NCI-H446 (cell line): ENCODE results near the gene WNT3A.

Source experiments
- DNase-seq, 2 experiments: peaks; one replicate each; lab custom pipeline; 2025; lab: John Stamatoyannopoulos, UW

Gene WNT3A

DNA sequence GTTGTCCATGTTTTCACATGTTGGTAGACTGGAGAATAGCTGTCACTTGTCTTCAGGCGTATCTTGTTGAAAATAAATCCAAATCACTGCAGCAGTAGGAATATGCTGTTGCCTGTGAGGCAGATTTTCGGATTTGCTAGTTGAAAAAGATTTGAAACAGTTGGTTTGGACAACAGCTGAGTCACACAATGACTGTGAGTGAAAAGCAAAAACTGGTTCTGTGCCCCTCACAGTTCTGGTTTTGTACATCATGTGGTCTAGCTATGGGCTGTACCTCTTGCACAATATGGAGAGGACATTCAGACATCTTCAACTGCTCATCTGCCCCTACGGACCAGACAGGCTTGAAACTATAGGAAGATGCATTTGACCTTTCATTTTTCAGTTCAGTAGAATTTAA, 77.5 kb downstream of the WNT3A start:
- no peak for DNase-seq

DNA sequence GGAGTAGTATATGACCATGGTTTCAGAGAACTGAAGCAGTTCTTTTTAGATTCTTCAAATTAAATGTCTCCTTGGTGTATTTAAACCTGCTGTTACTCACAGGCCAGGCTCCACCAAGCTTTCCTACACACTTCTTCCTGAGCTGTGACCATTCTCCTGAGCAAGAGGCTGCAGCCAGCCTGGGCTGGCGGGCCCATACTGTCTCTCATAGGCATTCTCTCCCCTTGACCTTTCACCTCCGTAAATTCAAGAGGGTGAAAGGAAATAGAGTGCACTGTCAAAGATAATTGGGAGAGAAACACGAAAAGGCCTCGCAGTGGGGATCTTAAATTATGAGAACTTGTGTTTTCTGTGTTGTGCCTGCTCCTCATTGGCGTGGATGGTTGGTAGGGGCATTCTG, 78.0 kb downstream of the WNT3A start:
- DNase-seq, result no peak

DNA sequence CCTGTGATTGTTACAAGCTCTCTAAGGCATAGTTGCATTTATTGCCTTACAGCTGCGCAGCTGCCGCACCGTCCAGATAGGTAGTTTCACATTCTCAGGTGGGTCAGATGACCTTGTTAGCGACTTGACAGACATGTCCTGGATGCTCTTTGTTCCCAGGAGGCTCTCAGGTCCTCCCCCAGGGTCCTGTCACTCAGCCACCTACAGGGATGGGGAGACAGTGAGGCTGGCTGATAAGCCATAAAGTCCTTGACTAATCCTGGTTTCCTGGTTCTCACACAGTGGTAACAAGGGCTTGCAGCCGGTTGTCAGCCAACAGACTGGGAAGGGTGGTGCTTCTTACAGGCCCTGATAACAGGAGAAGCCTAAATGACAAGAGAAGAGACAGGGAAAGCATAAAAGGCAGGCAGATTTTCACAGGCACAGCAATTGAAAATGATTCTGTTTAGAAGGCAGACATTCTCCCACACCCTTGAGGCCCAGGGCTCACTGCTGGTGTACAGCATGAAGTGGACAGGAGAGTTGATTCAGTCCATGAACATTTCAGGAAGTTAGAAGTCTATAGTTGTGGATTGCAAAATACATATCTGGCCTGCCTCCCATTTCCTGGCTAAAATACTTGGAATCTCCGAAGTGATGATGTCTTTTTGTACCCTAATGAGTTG, 78.6 kb downstream of the WNT3A start:
- no peak for DNase-seq

DNA sequence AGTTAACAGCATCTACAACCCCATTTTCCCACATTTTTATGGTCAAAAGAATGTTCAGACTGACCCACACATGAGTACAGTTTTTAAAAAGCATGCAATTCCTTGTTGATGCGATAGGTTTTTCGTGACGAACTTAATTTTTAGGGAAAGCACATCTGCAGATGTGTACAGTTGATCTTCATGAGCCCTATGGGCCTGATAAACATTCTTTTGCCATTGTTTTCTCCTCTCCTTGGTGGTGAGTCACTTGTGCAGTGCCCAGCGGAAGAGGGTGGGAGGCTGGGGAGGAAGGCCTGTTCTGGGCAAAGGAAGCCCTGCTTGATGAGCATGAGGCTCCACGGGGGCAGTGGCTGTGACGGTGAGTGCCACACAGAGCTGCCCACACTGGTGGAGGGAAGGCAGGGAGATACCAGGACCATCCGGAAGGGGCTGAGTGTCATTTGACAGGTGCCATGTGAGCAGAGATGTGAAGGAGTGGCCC, 81.0 kb downstream of the WNT3A start:
- DNase-seq, result no peak

DNA sequence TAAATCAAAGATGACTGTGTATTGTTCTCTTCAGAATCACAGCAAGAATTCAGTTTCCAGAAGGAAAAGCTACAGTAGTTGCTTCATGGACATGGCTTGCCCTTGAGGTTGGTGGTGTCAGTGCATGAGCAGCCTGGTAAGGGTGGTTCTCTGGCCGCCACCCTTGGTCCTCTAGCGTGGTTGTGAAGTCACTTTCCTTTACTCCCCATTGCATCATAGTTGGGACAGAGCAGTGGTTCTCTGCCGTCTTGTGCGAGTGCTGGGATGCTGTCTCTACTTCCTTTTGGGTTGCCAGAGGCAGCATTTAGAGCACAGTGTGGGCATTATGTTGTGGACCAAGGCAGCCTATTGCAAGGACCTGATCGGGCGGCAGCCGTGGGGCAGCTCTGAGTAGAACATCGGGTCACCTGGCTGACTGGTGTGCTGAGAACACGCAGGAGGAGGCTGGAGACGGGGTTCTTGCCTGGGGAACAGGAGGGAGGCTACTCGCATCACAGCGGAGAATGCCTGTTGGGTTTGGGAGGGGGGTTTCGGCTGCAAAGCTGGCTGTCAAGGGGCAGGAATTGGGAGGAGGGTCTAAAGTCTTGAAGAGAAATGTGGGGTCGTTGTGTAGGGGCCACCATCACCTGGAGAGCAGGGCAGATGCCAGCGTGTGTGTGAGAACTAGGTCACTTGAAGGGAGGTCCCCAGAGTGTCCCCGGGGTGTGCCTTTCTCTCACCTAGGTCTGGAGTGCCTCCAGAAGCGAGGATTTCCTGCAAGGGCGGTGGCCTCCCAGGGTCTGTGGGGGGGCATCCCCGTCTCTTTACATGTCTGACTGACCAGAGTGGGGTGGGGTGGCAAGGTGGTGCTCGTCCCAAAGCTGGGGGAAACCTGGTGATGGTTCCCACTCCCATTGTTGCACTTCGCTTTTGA, 82.0 kb downstream of the WNT3A start:
- no peak for DNase-seq

DNA sequence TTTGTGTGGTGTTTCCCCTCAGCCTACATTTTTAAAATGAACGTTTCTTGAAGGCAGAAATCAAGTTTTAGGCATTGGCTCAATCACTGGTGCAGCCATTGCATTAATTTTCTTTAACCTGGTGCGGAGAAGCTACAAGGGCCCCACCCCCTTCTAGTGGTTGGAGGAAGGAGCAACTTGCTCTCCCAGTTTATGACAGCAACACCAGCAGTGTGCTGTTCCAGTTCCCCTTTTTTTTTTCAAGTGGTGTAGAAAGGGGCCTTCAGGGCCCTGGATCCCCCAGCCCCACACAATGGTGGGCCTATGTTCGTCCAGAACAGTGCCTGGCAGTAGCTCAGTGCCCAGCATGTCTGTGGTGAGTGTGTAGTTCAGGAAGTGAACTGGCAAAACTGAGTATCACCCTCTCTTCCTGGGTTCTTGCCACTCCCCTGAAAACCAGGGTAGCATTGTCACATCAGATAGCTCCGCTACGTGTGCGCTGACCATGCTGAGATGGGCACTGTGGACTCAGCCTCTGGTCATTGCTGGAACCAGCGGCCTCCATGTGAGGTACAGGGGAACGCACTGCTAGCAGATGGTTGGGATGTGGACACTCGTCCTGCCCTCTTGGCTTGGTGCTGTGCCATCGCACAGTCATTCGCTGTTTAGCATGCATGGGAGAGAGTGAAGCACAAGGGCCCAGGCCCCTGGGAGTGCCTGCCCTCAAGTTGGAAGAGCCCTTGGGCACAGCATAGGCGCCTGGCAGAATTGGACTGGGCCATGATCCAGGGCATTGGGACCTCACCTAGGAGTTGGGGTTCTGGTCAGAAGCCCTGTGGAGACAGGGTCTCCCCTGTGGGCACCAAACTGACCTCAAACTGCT, 83.0 kb downstream of the WNT3A start:
- no peak for DNase-seq

DNA sequence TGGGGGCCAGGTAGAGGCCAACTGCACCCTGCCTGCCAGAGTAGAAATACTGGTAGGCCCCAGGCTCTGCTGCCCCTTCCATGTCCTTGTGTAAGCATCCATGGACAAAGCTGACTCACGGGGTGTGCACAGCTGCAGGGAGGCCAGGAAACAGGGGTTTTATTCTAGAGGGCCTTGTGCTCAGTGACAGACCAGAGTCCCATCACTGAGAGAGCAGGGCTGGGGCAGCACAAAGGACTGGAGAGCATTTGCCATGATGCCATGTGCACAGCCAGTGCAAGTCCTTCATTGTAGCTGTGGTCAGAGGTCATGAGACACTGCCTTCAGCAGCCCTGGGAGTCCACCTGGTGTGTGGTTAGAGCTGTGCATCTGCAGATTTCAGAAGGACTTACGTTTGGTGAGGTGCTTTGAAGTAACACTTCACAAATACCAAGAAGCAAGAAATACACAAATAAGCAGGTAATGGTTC, 83.8 kb downstream of the WNT3A start:
- no peak for DNase-seq

DNA sequence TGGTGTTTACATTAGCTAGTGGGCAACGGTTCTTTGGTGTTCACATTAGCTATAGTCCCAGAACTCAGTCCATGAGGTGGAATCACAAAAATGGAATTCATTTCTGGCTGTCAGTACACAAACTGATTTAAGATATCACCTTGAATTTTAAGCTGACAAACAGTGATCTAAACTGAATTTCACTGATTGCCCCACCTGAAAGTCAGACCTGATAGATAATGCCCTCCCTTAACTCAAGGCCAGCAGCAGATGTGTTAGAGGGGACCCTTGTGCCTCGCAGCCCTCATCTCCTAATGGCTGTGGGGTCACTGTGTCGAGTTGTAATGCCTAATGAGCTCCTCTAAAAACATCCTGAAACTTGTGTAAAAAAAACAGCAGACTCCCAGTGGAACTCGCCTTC, 84.3 kb downstream of the WNT3A start:
- DNase-seq, result no peak

DNA sequence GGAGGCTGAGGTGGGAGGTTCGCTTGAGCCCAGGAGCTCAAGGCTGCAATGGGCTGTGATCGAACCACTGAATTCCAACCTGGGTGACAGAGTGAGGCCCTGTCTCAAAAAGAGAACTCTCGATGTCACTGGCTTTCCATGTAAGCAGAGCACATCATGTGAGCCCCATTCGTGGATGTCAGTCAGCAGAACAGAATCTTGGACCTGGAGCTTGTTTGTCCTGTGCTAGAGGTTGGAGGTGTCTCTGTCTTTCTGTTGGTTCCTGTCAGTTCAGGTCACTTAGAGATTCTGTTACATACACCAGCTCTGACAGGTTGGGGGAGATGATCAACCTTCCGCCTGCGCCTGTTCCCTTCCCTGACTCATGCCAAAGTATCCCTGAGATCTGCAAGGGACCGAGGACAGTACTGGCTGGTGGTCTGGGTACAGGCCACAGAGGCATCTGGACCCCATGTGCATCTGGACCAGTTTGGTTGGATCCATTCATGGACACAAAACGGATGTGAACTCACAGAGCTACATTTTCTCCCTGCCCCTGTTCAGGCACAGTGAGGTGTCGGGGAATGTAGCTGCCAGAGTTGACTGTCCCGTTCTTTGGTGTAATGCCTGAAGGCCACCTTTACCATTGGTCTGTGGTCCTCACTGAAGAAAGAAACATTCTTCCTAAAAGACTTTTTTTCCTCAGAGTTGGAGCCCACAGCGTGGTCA, 85.7 kb downstream of the WNT3A start:
- DNase-seq, result no peak

DNA sequence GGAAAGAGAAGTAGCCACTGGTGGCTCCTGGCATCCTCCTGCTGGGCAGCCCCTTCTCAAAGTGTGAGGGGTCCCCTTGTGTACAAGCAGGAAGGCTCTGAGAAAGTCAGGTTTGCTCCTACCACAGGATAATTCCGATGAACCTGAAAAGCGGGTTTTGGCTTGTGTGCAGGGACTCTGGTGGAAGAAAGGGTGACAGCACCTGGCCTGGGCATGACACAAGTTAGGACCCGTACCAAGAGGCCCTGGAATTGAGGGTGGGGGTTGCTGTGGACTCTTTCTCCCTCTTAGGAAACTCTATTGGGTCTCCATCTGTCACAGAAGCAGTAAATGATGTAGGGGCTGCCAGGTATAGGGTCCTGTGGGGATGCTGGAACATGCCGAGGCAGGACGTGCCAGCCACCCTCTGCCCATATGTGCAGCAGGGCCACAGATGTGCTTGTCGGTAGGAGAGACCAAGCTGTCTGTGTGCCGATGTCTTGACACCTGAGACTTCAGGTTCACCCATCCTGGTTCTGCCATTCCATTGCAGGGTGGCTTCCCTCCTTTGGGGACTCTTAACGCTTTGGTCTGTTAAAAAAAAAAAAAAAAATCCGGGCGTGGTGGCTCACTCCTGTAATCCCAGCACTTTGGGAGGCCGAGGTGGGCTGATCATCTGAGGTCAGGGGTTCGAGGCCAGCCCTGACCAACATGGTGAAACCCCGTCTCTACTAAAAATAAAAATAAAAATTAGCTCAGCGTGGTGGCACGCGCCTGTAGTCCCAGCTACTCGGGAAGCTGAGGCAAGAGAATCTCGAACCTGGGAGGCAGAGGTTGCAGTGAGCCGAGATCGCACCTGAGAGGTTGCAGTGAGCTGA, 86.5 kb downstream of the WNT3A start:
- DNase-seq, result no peak

DNA sequence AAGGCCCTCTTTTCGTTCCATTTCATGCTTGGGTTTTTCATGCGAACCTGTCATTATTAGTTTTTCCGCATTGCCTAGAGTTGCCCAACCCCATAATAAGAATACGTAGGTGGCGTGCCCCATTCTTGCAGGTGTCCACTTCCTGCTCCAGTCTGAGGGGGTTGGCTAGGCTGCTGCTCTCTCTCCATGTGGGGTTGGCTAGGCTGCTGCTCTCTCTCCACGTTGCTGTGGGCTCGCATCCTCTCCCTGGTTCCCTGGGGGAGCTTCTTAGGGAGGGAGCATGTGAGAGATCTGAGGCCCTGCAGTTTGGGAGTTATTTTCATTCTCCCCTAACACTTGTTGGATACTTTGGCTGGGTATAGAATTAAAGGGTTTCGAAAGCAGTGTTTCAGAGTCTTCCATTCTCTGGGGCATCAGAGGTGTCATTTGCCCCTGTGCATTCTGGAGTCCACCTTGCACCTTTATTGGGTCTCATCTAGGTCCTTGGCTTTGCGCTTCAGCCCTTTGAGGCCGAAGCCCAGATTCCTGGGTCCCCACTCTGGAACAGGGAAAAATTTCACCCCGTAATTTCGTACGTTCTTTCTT, 87.7 kb downstream of the WNT3A start:
- DNase-seq, result no peak

DNA sequence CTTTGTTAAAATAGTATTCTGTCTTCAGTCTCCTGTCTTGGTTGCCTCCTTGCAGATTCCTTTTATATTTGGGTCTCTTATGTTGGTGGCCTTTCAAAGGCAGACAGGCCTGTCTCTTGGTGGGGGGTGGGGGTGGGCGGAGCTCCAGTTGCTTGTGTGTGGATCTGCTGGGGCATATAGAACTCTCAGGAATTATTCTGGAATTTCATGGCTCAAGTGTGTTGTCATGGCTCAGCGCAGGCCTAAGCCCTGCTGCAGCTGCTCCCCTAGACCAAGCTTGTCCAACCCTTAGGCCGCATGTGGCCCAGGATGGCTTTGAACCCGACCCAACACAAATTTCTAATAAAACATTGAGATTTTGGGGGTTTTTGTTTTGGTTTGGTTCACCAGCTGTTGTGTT, 88.4 kb downstream of the WNT3A start:
- no peak for DNase-seq

DNA sequence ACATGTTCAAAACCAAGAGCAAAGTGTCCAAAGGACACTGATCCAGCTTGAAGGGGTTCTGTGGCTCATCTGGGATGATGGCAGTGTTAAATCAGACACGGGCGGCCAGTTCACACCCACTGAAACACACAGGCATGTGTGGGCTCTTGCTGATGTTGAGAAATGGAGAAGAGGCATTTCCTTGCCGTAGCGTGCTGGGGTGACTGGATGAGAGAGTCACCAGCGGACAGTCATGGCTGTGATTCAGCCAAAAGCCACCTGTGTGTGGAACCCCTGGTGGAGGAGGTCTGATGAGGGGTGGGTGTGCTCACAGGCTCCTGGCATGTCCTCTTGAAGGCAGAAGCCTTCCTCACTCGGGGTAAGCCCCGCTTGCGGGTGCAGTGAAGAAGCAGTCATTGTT, 89.1 kb downstream of the WNT3A start:
- no peak for DNase-seq

DNA sequence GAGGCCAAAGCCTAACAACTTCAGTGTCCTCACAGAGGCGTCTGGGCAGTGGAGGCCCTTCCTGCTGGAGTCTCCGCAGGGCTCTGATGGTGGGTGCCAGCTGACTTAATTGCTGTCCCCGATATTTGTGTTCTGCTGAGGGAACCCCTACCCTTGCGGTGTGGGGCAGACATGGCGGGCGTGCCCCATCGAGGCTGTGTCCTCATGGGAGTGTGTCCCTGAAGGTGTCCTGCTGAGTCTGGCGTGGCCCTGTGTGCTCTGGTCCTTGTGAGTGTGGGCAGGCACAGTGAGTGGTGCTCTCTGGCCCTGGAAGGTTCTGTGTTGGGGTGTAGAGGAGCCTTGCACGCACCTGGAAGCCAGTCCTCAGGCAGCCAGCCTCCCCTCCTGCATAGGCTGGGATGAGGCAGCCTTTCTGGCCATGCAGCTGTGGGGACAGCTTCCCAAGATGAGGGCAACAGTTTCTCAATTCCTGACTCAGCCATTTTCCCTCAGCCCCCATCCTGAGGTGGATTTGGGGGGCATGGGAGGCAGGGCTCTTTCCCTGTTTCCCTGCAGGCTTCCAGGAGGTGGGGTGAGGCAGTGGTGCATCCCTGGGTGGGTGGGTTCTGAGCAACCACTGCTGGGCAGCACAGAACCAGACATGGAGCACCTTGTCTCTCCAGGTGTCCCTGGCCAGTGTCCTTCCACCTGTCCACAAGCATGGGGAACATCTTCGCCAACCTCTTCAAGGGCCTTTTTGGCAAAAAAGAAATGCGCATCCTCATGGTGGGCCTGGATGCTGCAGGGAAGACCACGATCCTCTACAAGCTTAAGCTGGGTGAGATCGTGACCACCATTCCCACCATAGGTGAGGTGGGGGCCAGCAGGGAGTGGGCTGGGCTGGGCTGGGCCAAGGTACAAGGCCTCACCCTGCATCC, 89.9 kb downstream of the WNT3A start:
- DNase-seq, result no peak

DNA sequence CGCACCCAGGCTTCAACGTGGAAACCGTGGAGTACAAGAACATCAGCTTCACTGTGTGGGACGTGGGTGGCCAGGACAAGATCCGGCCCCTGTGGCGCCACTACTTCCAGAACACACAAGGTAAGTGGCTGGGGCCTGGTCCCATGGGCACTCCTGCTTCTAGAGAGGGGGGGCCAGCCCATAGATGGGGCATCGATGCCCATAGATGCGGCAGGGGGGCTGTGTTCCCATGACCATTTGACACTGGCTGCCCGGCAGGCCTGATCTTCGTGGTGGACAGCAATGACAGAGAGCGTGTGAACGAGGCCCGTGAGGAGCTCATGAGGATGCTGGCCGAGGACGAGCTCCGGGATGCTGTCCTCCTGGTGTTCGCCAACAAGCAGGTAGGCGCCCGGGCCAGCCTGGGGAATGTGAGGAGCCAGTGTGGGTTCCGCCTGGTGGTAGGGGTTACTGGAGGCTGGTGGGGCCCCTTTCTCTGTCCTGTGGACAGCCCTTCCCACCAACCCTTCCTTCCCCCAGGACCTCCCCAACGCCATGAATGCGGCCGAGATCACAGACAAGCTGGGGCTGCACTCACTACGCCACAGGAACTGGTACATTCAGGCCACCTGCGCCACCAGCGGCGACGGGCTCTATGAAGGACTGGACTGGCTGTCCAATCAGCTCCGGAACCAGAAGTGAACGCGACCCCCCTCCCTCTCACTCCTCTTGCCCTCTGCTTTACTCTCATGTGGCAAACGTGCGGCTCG, 90.7 kb downstream of the WNT3A start:
- DNase-seq, result no peak

DNA sequence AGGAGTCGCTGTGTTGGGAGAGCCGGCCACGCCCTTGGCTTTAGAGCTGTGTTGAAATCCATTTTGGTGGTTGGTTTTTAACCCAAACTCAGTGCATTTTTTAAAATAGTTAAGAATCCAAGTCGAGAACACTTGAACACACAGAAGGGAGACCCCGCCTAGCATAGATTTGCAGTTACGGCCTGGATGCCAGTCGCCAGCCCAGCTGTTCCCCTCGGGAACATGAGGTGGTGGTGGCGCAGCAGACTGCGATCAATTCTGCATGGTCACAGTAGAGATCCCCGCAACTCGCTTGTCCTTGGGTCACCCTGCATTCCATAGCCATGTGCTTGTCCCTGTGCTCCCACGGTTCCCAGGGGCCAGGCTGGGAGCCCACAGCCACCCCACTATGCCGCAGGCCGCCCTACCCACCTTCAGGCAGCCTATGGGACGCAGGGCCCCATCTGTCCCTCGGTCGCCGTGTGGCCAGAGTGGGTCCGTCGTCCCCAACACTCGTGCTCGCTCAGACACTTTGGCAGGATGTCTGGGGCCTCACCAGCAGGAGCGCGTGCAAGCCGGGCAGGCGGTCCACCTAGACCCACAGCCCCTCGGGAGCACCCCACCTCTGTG, 91.6 kb downstream of the WNT3A start:
- no peak for DNase-seq

DNA sequence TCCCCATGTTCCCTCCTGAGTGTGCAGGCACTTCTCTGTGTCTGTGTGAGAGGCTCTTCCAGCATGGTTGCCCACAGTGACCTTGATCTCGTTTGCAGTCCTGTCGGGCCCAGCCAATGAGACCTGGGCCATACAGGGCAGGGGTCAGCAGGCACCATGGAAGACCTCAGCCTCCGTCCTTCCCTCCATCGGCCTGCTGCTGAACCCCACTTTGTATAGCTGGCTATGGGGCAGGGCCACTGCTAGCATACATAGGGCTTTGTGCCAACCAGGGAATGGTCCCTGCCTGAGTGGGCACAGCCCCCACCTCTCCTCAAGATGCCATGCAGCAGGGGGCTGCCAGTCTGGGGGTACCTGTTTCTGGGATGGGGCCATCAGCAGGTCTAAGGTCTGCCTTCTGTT, 92.5 kb downstream of the WNT3A start:
- no peak for DNase-seq
